ENCODE data around the gene KSR2.
"Not testable (repeated sequence)": the region's sequence is repeated elsewhere in the genome, so short reads cannot be mapped to it uniquely, and the experiment has no call there.

KSR2 gene

GRCh38 chr12:117900561-117900960 lies 68.2 kb downstream of the KSR2 start:
- DNase-seq (ENCODE audit: low read depth, low spot score), result no peak
- H3K4me3 ChIP-seq (ENCODE audit: low read length), result no peak overlapping the region

DNA sequence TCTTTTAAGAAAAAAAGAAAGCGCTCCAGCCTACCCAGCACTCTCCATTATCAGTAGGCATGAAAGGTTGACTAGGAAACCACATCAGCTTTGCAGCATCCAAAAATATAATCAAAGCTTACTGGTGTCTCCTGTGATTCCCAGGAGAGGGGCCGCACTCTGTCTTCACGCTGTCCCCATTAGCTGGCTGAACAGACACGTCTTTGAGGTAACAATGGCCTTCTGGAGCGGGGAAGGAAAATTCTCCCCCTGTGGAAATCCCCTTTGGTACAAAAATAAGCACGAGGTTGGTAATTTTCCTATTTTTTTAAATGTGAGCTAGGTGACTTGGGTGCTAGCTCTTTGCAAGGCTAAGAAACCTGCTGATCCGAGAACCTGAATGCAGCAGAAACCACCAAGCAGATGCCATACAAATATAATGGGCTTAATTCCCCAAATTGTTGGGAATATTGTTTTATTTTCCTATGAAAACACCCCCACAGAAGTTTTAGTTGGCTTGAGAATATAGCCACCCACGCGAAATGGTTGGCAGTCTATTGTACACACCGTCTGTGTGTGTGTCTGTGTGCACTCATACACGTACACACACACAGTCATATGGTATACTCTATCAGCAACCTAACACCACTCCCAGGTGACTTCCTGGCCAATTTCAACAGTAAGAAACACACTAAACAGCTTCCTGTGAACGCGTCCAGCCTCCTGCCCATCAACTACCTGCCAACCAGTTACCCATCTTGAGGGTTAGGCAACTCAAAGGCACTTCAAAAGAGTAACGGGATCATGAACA lies 71.2 kb downstream of the KSR2 start:
- no peak overlapping the region for H3K4me3 ChIP-seq (ENCODE audit: low read length)
- DNase-seq (ENCODE audit: low read depth, low spot score), result peak; percentile 58

- no peak for DNase-seq (ENCODE audit: low read depth, low spot score)
- no peak overlapping the region for H3K4me3 ChIP-seq (ENCODE audit: low read length)
Measured at GRCh38 chr12:117896009-117896408, 72.8 kb downstream of the KSR2 start.

- no peak overlapping the region for H3K4me3 ChIP-seq (ENCODE audit: low read length)
- no peak for DNase-seq (ENCODE audit: low read depth, low spot score)
Measured at GRCh38 chr12:117892441-117892840, 76.3 kb downstream of the KSR2 start.

- not testable (repeated sequence) for DNase-seq (ENCODE audit: low read depth, low spot score); H3K4me3 ChIP-seq (ENCODE audit: low read length)
Measured at GRCh38 chr12:117891265-117891664, 77.5 kb downstream of the KSR2 start.

DNA sequence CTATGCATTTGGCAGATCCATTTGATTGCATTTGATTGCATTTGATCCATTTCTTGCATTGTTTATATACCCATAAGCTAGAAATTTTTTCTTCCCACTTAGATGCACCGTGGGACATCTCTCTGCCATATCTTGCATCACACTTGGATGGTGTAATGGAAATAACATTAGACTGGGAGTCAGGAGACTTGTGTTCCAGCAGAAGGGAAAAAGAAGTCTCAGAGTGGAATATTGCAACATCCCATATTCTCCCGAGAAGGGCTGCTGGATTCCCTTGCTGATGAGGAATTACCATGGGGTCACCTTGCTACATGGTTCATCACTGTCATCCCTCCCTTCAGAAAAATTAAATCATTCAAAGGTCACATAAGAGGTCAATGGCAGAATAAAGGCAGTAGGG lies 78.1 kb downstream of the KSR2 start:
- no peak overlapping the region for H3K4me3 ChIP-seq (ENCODE audit: low read length)
- DNase-seq (ENCODE audit: low read depth, low spot score), result no peak

- peak; percentile 70 for DNase-seq (ENCODE audit: low read depth, low spot score)
- H3K4me3 ChIP-seq (ENCODE audit: low read length), result no peak overlapping the region
Measured at GRCh38 chr12:117890137-117890536, 78.7 kb downstream of the KSR2 start.

DNA sequence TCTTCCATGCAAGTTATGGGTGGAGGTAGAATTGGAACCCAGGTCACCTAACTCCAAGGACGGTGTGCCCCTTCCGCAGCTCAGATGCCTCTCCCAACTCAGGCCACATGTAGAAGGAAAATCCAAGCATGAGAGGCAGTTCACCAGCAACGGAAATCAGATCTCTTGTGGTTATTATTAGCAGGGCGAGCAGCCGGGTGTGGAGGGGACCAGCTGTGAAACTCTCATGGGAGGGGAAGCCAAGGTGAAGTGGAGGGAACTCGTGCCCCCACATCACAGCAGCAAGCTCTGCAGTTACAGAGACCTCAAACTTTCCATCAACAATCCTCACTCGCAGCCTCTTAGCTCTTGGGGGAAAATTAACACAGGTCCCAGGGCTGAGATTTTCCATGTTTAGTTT lies 79.7 kb downstream of the KSR2 start:
- DNase-seq (ENCODE audit: low read depth, low spot score), result peak; percentile 97
- H3K4me3 ChIP-seq (ENCODE audit: low read length), result peak overlapping the region; percentile 2

GRCh38 chr12:117885211-117885610 lies 83.6 kb downstream of the KSR2 start:
- DNase-seq (ENCODE audit: low read depth, low spot score), result peak; percentile 93
- peak overlapping the region; percentile 41 for H3K4me3 ChIP-seq (ENCODE audit: low read length)

GRCh38 chr12:117884161-117884560 lies 84.6 kb downstream of the KSR2 start:
- no peak for DNase-seq (ENCODE audit: low read depth, low spot score)
- peak overlapping the region; percentile 41 for H3K4me3 ChIP-seq (ENCODE audit: low read length)

DNA sequence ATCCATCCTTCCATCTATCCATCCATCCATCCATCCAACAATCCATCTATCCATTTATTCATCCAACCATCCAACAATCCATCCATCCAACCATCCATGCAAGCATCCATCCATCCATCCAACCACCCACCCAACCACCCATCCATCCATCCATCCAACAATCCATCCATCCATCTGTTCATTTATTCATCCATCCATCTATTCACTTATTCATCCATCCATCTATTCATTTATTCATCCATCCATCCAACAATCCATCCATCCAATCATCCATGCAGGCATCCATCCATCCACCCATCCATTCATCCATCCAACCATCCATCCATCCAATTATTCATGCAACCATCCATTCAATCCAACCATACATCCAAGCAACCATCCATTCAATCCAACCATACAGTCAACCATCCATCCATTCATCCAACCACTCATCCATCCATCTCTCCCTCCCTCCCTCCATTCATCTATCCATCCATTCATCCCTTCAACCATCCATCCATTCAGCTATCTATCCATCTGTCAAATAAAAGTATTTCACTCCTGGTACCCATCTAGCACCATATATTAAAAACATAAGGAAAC lies 86.1 kb downstream of the KSR2 start:
- H3K4me3 ChIP-seq (ENCODE audit: low read length), result no peak overlapping the region
- no peak for DNase-seq (ENCODE audit: low read depth, low spot score)

DNA sequence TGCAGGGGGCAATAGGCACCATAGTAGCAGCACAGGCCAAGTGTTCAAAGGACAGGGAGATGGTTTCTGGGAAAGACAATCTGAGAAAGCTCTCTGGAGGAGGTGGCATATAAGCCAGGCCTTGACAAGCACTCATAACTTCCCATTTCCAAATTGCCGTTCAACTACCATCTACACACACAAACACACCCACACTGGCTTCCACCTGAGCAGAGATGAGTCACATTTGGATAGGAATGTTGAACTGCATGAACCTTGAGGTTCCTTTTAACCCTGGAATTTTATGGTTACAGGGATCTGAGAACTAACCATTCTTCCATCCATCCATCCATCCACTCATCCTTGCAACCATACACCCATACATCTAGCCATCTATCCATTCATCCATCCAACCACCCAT lies 86.6 kb downstream of the KSR2 start:
- no peak for DNase-seq (ENCODE audit: low read depth, low spot score)
- H3K4me3 ChIP-seq (ENCODE audit: low read length), result no peak overlapping the region

DNA sequence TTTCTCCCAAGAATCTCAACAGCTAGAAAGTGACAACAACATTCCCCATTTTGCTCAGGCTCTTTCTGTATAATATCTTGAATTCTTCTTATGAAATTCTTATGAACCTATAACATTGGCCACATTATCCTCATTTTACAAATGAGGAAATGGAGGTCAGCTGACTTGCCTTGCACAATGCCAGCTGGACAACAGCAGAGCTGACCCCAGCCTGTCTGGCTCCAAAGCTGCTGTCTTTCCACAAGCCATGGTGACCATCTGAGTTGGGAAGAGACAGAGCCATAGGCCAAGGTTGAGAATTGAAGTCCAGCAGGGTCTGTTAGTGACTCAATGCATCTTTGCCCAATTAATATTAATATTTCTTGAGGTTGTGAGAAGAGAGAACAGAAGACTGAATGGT lies 87.3 kb downstream of the KSR2 start:
- H3K4me3 ChIP-seq (ENCODE audit: low read length), result no peak overlapping the region
- DNase-seq (ENCODE audit: low read depth, low spot score), result no peak

DNA sequence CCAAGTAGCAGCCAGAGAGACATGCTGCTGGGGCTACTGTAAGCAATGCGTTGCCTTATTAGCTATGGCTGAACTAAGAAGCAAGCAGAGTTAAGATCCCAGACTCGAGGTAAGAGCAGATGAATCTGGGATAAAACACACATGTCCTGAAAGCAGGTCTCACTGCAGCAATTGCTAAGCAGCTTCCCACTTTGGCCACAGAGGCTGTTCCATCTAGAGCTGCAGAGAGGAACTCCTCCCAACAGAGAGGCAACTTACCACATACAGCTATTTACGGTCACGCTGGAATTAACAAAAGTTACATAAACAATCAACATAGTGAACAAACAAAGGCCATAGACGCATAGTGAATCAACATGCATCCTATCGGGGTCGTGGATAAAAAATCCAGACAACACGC lies 90.2 kb downstream of the KSR2 start:
- H3K4me3 ChIP-seq (ENCODE audit: low read length), result no peak overlapping the region
- no peak for DNase-seq (ENCODE audit: low read depth, low spot score)

DNA sequence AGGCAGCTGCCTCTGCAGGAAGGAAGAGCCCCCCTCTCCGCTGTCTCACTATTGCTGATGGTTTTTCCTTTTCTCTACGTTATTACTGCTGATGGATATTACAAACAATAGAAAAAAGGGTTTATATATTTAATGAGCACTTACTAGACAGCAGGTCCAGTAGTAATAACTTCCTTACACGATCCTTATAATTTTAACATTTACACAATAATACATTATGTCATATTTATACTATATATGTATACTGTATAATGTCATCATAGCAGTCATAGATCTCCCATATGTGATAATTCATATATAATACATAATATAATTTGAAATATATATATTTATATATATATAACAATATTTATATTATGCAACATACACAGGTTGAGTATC lies 92.4 kb downstream of the KSR2 start:
- no peak for DNase-seq (ENCODE audit: low read depth, low spot score)
- peak overlapping the region; percentile 51 for H3K4me3 ChIP-seq (ENCODE audit: low read length)

DNA sequence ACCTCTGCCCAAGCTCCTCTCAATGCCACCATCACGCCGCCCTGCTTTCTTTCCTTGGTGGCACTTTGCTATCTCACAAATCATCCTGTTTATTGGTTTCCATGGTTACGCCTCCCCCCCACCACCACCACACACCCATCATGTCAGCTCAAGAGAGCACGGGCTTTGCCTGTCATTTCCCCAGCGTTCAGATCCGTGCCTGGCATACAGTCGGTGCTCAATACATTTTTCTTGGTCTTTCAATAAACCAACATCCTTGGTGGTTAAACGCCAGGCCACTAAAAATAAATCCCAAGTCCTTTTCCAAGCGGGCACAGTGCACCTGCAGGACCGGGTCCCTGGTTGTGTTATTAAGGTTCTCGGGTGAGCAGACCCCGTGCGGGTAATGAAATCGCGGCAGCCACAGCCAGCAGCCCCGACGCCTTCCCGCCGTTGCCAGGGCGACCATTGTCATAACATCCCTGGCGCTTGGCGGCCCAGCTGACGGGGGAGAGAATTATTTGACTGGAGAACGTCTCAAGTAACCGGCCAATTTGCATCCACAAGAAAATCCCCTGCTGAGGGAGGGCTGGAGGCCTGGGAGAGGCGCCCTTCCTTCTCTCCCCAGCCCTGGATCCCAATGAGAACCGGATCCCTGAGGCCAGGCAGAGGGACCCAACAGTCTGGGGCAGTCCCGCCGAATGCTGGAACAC lies 92.9 kb downstream of the KSR2 start:
- peak overlapping the region; percentile 51 for H3K4me3 ChIP-seq (ENCODE audit: low read length)
- peak; percentile 86 for DNase-seq (ENCODE audit: low read depth, low spot score)

GRCh38 chr12:117874842-117875434 lies 93.9 kb downstream of the KSR2 start:
- DNase-seq (ENCODE audit: low read depth, low spot score), result peak; percentile 64
- H3K4me3 ChIP-seq (ENCODE audit: low read length), result peak overlapping the region; percentile 51

- not testable (repeated sequence) for H3K4me3 ChIP-seq (ENCODE audit: low read length); DNase-seq (ENCODE audit: low read depth, low spot score)
Measured at GRCh38 chr12:117874198-117874597, 94.6 kb downstream of the KSR2 start.

- H3K4me3 ChIP-seq (ENCODE audit: low read length), result no peak overlapping the region
- DNase-seq (ENCODE audit: low read depth, low spot score), result no peak
Measured at GRCh38 chr12:117872546-117873169, 96.1 kb downstream of the KSR2 start.

- H3K4me3 ChIP-seq (ENCODE audit: low read length), result no peak overlapping the region
- no peak for DNase-seq (ENCODE audit: low read depth, low spot score)
Measured at GRCh38 chr12:117869551-117869950, 99.2 kb downstream of the KSR2 start.

Measured in Jurkat, Clone E6-1 (cell line).